Bronchial epithelial cell (primary cell): ENCODE data around the gene TUBB3. TPM values are rescaled to one million over a fixed set of nuclear protein-coding genes. Genes with fewer than 3 reads are reported as not detected.

Source experiments
- DNase-seq: peaks from one replicate; pipeline ENCODE4 v3.0.0-alpha.2; 2010; ENCODE audit warnings: low read depth
- FAIRE-seq: peaks from 2 replicates; lab custom pipeline; 2011; peaks lifted over from hg19 to GRCh38; lab: Jason Lieb, UNC
- H3K27me3 ChIP-seq: 2 replicates; pipeline ENCODE4 v1.5.1; 2011; ENCODE audit warnings: low read length; ENCODE audit not compliant: control insufficient read depth, insufficient read depth
- H3K36me3 ChIP-seq: 2 replicates; pipeline ENCODE4 v1.5.1; 2011; ENCODE audit warnings: low read length; ENCODE audit not compliant: control insufficient read depth, insufficient read depth
- H3K4me3 ChIP-seq: 2 replicates; pipeline ENCODE4 v1.5.1; 2011; ENCODE audit warnings: mild to moderate bottlenecking, low read depth, low read length, control low read depth
- CTCF ChIP-seq: IDR thresholded peaks from 2 replicates; pipeline ENCODE4 v1.5.1; 2011; ENCODE audit warnings: mild to moderate bottlenecking, moderate library complexity, low read length, control low read depth, inconsistent platforms; ENCODE audit not compliant: insufficient read depth, severe bottlenecking
- total RNA-seq: library from RNA; depleted of rRNA; stranded (reverse); fragments of >200 nt; gene quantifications from 2 replicates; pipeline ENCODE4 v1.2.1, GENCODE V29; 2014

Gene TUBB3
- total RNA-seq, 1 donor from 2014 or later: 24.5 TPM

- DNase-seq: no peak
- H3K4me3 ChIP-seq: no peak overlapping the region
- no peaks in the 10 kb centered on the region for H3K27me3 ChIP-seq
- TF ChIP-seq CTCF: no peak
- H3K36me3 ChIP-seq: peaks cover 26% of the 10 kb centered on the region
- no peak for FAIRE-seq
Observed at GRCh38 chr16:89953671-89954406, 30.7 kb downstream of the TUBB3 start.

GRCh38 chr16:89954462-89954861 lies 31.3 kb downstream of the TUBB3 start:
- TF ChIP-seq CTCF: no peak
- FAIRE-seq: no peak

GRCh38 chr16:89955001-89955685 lies 32.0 kb downstream of the TUBB3 start:
- Histone ChIP-seq H3K4me3 (no peak overlapping the region), H3K27me3 (no peaks in the 10 kb centered on the region), H3K36me3 (peaks cover 28% of the 10 kb centered on the region)
- no peak for TF ChIP-seq CTCF
- no peak for FAIRE-seq
- no peak for DNase-seq

More at GRCh38 chr16:89954462-89954861, 31.3 kb downstream of the TUBB3 start:
- Histone ChIP-seq H3K27me3 (no peaks in the 10 kb centered on the region), H3K4me3 (no peak overlapping the region), H3K36me3 (peaks cover 28% of the 10 kb centered on the region)
- no peak for DNase-seq

- no peak for TF ChIP-seq CTCF
- Histone ChIP-seq H3K27me3 (no peaks in the 10 kb centered on the region), H3K36me3 (peaks cover 30% of the 10 kb centered on the region), H3K4me3 (no peak overlapping the region)
- no peak for FAIRE-seq
- no peak for DNase-seq
Observed at GRCh38 chr16:89956505-89957215, 33.5 kb downstream of the TUBB3 start.

- H3K27me3 ChIP-seq: no peaks in the 10 kb centered on the region
- no peak overlapping the region for H3K4me3 ChIP-seq
- TF ChIP-seq CTCF: no peak
- peaks cover 29% of the 10 kb centered on the region for H3K36me3 ChIP-seq
- no peak for DNase-seq
- FAIRE-seq: peak; percentile 32
Observed at GRCh38 chr16:89957216-89957785, 34.2 kb downstream of the TUBB3 start.
